Natural killer cell (primary cell): ENCODE measurements around the gene CACNA2D2. TPM values are rescaled to one million over a fixed set of nuclear protein-coding genes. Genes with fewer than 3 reads are reported as not detected.
A peak's percentile ranks its signal among the peaks of the same experiment; 100 is the strongest.

Experiments used
- ATAC-seq, 3 donors: fragments of 150-1000 bp in 2 of 3; fragments of 200-7000 bp in 1 of 3; cut with Tn5 transposase; 1 replicate in 1 of 3; 2 replicates in 2 of 3; pipeline ENCODE4 v1.10.0; 2021; ENCODE audit warnings: mild to moderate bottlenecking in 2 of 3, moderate library complexity in 2 of 3
- DNase-seq, 2 donors: peaks; one replicate each; pipeline versions ENCODE4 v3.0.0 to v3.0.0-alpha.2; 2013 to 2021; ENCODE audit warnings: mixed read lengths in 1 of 2
- H3K27ac ChIP-seq: one replicate; pipeline ENCODE4 v1.5.1; 2013; ENCODE audit warnings: mild to moderate bottlenecking, low read length
- H3K27me3 ChIP-seq: one replicate; pipeline ENCODE4 v1.6.1; 2013; ENCODE audit warnings: low read length; ENCODE audit not compliant: control insufficient read depth, insufficient read depth
- H3K36me3 ChIP-seq: one replicate; pipeline ENCODE4 v1.6.1; 2013; ENCODE audit warnings: low read length; ENCODE audit not compliant: control insufficient read depth, insufficient read depth
- H3K4me1 ChIP-seq: one replicate; pipeline ENCODE4 v1.6.1; 2013; ENCODE audit warnings: low read length; ENCODE audit not compliant: control insufficient read depth, insufficient read depth
- H3K4me3 ChIP-seq: one replicate; pipeline ENCODE4 v1.5.1; 2013; ENCODE audit warnings: low read length
- H3K9me3 ChIP-seq: one replicate; pipeline ENCODE4 v1.6.1; 2013; ENCODE audit warnings: low read length; ENCODE audit not compliant: control insufficient read depth, insufficient read depth
- H3K27ac Mint-ChIP-seq, 2 donors: one replicate each; pipeline ENCODE4 v1.8.0; 2022; ENCODE audit warnings: mild to moderate bottlenecking in 2 of 2, mixed read lengths in 2 of 2, moderate library complexity in 1 of 2
- H3K27me3 Mint-ChIP-seq, 2 donors: one replicate each; pipeline ENCODE4 v1.8.0; 2022; ENCODE audit warnings: low read depth in 2 of 2, mixed read lengths in 2 of 2
- H3K36me3 Mint-ChIP-seq: one replicate; pipeline ENCODE4 v1.8.0; 2022; ENCODE audit warnings: mixed read lengths
- H3K4me1 Mint-ChIP-seq, 2 donors: one replicate each; pipeline ENCODE4 v1.8.0; 2022; ENCODE audit warnings: mixed read lengths in 2 of 2
- H3K4me3 Mint-ChIP-seq: one replicate; pipeline ENCODE4 v1.8.0; 2022; ENCODE audit warnings: mild to moderate bottlenecking, moderate library complexity, mixed read lengths
- H3K9me3 Mint-ChIP-seq, 2 donors: one replicate each; pipeline ENCODE4 v1.8.0; 2022; ENCODE audit warnings: mixed read lengths in 2 of 2
- CTCF ChIP-seq: fragments of 200-600 bp; IDR thresholded peaks from one replicate; pipeline ENCODE4 v1.8.0; 2022; ENCODE audit warnings: antibody characterized with exemption
- WGBS: methylation state at CpG from one replicate; pipeline ENCODE4 v1.1.7; 2013; ENCODE audit warnings: missing lambda C conversion rate; ENCODE audit not compliant: insufficient coverage; 5-methylcytosine and 5-hydroxymethylcytosine counted together
- intact Hi-C: fragments of 100-400 bp; cut with micrococcal nuclease; formaldehyde crosslinking; loops from one replicate; pipeline ENCODE4 v1.14.2; 2022
- total RNA-seq, 4 donors: library from RNA; stranded (reverse); fragments of 120-200 nt in 1 of 4; gene quantifications; one replicate each; pipeline versions ENCODE4 v1.2.3 to v1.2.4, GENCODE V29; 2013 to 2022

Gene CACNA2D2
- total RNA-seq, 3 donors from 2014 or later (not counting 1 experiment from before 2014, with no cell fraction given): 36.5 to 56.4 (median 43.8) TPM

GRCh38 chr3:50369012-50369670 is 134.3 kb downstream of the CACNA2D2 start:
- intact Hi-C loops: no loop called here
- no peak for TF ChIP-seq CTCF
- Mint-ChIP-seq H3K36me3 (no peaks in the 10 kb centered on the region), H3K4me1 (peaks cover 6 to 32% of the 10 kb centered on the region in 2 donors), H3K27me3 (no peaks in the 10 kb centered on the region), H3K9me3 (no peaks in the 10 kb centered on the region), H3K4me3 (no peak overlapping the region), H3K27ac (peak overlapping the region in 1 of 2 donors; percentile 46)
- Histone ChIP-seq H3K4me1 (peaks cover 24% of the 10 kb centered on the region), H3K4me3 (no peak overlapping the region), H3K27ac (no peak overlapping the region), H3K9me3 (no peaks in the 10 kb centered on the region), H3K27me3 (no peaks in the 10 kb centered on the region), H3K36me3 (no peaks in the 10 kb centered on the region)
- 81% methylated on average over 9 of the region's 9 CpGs for WGBS
- DNase-seq (no peak), ATAC-seq (no peak)

- WGBS: 83% methylated on average over 5 of the region's 5 CpGs
- H3K27ac ChIP-seq: peak overlapping the region; percentile 82
- no peaks in the 10 kb centered on the region for H3K27me3 ChIP-seq
- H3K36me3 ChIP-seq: no peaks in the 10 kb centered on the region
- TF ChIP-seq CTCF: no peak
- no peaks in the 10 kb centered on the region for H3K9me3 ChIP-seq
- no peak for DNase-seq
- Mint-ChIP-seq H3K4me3 (peak overlapping the region; percentile 88), H3K27ac (peak overlapping the region; percentile 67 to 85), H3K27me3 (no peaks in the 10 kb centered on the region), H3K36me3 (no peaks in the 10 kb centered on the region), H3K4me1 (peaks cover 6 to 20% of the 10 kb centered on the region in 2 donors), H3K9me3 (no peaks in the 10 kb centered on the region)
- H3K4me3 ChIP-seq: peak overlapping the region; percentile 62
- H3K4me1 ChIP-seq: peaks cover 27% of the 10 kb centered on the region
- no peak for ATAC-seq
- intact Hi-C loops: no loop called here
Observed at GRCh38 chr3:50365842-50366220, 137.6 kb downstream of the CACNA2D2 start.

GRCh38 chr3:50365080-50365841 is 138.2 kb downstream of the CACNA2D2 start:
- Histone ChIP-seq H3K27ac (peak overlapping the region; percentile 82), H3K4me3 (peak overlapping the region; percentile 62), H3K4me1 (peaks cover 27% of the 10 kb centered on the region), H3K9me3 (no peaks in the 10 kb centered on the region), H3K27me3 (no peaks in the 10 kb centered on the region), H3K36me3 (no peaks in the 10 kb centered on the region)
- DNase-seq (peak; percentile 81 to 97), ATAC-seq (peak; percentile 94 to 97 (median 97))
- H3K4me3 Mint-ChIP-seq: peak overlapping the region; percentile 88
- no peaks in the 10 kb centered on the region for H3K36me3 Mint-ChIP-seq
- peaks cover 6 to 20% of the 10 kb centered on the region in 2 donors for H3K4me1 Mint-ChIP-seq
- intact Hi-C loops: no loop called here
- H3K9me3 Mint-ChIP-seq: no peaks in the 10 kb centered on the region
- WGBS: 3% methylated on average over 53 of the region's 53 CpGs
- no peak for TF ChIP-seq CTCF
- no peaks in the 10 kb centered on the region for H3K27me3 Mint-ChIP-seq
- peak overlapping the region; percentile 67 to 85 for H3K27ac Mint-ChIP-seq
